B cell (primary cell): ENCODE data around the gene PTPRM.

Source experiments
- CTCF ChIP-seq: fragments of 200-600 bp; IDR thresholded peaks from one replicate; pipeline ENCODE4 v1.8.0; 2022; ENCODE audit warnings: antibody characterized with exemption, mild to moderate bottlenecking
- EZH2 ChIP-seq: IDR thresholded peaks from 2 replicates; pipeline ENCODE4 v1.6.1; 2012; ENCODE audit warnings: borderline replicate concordance, low read depth, mild to moderate bottlenecking, moderate library complexity, low read length; ENCODE audit not compliant: insufficient read depth, poor library complexity, severe bottlenecking

- TF ChIP-seq CTCF (no peak), EZH2 (no peak)
These were observed 242.3 kb downstream of the PTPRM start for GRCh38 chr18:7809455-7809854.
